AG09319 (cell line): ENCODE data around the gene IRF2.

ENCODE experiments used
- DNase-seq: peaks from one replicate; pipeline ENCODE4 v3.0.0-alpha.2; 2010; ENCODE audit warnings: low read depth; ENCODE audit errors: extremely low read depth
- CTCF ChIP-seq: IDR thresholded peaks from 2 replicates; pipeline ENCODE4 v1.5.1; 2011; ENCODE audit warnings: low read depth, mild to moderate bottlenecking, inconsistent platforms, low read length, moderate library complexity

IRF2 gene

GRCh38 chr4:184423003-184423686 lies 51.2 kb downstream of the IRF2 start:
- no peak for DNase-seq
- TF ChIP-seq CTCF = no peak

GRCh38 chr4:184422378-184422777 lies 52.0 kb downstream of the IRF2 start:
- no peak for TF ChIP-seq CTCF
- no peak for DNase-seq

- no peak for DNase-seq
- no peak for TF ChIP-seq CTCF
Measured at GRCh38 chr4:184421533-184422155, 52.7 kb downstream of the IRF2 start.

- no peak for TF ChIP-seq CTCF
- DNase-seq = no peak
Measured at GRCh38 chr4:184420881-184421416, 53.4 kb downstream of the IRF2 start.

GRCh38 chr4:184420402-184420801 lies 53.9 kb downstream of the IRF2 start:
- no peak for TF ChIP-seq CTCF
- no peak for DNase-seq

GRCh38 chr4:184419976-184420375 lies 54.4 kb downstream of the IRF2 start:
- DNase-seq = no peak
- TF ChIP-seq CTCF = no peak

- peak; percentile 13 for TF ChIP-seq CTCF
- peak; percentile 25 for DNase-seq
Measured at GRCh38 chr4:184417802-184418511, 56.4 kb downstream of the IRF2 start.
